ENCODE data around the gene TEAD2. TPM values are rescaled to one million over a fixed set of nuclear protein-coding genes. Genes with fewer than 3 reads are reported as not detected.

The TEAD2 gene
- not detected for total RNA-seq

DNA sequence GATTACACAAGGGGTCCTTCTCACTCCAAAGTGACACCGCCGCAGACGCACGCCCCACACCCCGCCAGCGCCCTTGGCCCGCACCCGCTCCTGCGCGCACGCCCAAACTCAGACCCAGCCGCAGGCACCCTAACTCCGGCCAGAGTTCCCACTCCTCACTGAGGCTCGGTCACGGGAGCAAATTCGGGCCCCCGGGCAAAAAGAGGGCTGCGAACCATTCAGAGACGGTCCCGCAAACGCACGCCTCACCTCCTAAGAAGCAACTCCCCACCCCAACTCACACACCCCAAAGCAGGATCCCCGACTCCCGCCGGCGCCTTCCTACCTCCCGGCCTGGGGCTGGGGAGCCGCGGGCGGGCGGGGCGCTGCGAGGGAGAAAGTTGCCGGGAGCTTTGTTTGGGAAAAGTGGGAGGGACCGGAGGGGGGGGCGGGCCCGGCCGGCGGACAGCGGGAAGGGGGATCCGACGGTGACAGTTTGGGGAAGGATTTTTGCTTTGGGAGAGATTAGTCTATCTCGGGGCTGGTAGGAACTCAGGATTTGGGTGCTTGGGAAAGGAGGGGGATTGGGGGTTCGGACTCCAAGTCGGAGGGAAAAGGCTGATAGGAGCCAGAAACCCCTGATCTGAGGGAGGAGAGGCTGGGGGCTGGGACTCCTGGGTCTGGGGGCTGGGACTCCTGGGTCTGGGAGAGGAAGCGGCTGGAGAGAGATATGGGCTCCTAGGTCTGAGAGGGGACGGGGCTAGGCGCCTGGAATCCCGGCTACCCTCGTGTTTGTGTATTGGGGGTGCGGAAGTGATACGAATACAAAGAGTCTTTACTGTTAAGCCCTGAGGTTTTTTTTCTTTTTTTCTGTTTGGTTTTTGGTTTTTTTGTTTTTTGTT is at the start of gene TEAD2:
TSS of gene TEAD2 (minus strand) at position 369 of the 881 bp plus-strand sequence. CDS start 2,341 bp downstream, outside the sequence.
- Mint-ChIP-seq H3K4me3 (peak within 1 kb of the TSS; percentile 53), H3K4me1 (peaks cover 6% of the 10 kb centered on the region), H3K27me3 (peaks cover 7% of the 10 kb centered on the region), H3K9me3 (no peaks in the 10 kb centered on the region), H3K36me3 (no peaks in the 10 kb centered on the region), H3K27ac (no peak within 1 kb of the TSS)
- no peak for DNase-seq

DNA sequence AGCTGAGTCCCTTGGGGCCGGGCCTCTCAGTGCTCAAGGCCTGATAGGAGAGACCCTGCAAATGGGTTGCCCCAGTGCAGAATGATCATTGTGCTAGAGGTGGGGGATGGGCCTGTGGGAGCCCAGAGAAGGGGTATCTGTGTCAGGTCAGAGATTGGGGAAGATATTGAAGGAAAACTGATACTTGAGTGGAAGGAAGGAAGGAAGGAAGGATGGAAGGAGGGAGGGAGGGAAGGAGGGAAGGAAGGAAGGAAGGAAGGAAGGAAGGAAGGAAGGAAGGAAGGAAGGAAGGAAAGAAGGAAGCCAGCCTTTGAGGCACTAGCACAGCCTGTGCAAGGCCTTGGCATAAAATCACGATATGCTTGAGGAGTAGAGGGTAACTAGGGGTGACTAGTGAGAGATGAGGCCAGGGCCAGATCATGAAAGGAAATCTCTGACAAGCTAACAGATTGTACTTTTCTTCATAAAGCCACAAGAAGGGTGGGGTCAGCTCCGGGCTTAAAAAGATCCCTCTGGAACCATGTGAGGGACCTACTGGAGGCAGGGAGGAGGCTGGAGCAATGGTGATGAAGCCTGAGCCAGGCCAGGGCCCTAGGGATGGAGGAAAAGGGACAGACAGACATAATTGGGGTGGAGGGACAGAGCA is 49.6 kb upstream of the TEAD2 start:
- H3K27ac Mint-ChIP-seq: no peak overlapping the region
- DNase-seq: no peak
- H3K9me3 Mint-ChIP-seq: no peaks in the 10 kb centered on the region
- H3K4me3 Mint-ChIP-seq: no peak overlapping the region
- H3K27me3 Mint-ChIP-seq: peaks cover 4% of the 10 kb centered on the region
- no peaks in the 10 kb centered on the region for H3K36me3 Mint-ChIP-seq
- H3K4me1 Mint-ChIP-seq: peaks cover 40% of the 10 kb centered on the region

DNA sequence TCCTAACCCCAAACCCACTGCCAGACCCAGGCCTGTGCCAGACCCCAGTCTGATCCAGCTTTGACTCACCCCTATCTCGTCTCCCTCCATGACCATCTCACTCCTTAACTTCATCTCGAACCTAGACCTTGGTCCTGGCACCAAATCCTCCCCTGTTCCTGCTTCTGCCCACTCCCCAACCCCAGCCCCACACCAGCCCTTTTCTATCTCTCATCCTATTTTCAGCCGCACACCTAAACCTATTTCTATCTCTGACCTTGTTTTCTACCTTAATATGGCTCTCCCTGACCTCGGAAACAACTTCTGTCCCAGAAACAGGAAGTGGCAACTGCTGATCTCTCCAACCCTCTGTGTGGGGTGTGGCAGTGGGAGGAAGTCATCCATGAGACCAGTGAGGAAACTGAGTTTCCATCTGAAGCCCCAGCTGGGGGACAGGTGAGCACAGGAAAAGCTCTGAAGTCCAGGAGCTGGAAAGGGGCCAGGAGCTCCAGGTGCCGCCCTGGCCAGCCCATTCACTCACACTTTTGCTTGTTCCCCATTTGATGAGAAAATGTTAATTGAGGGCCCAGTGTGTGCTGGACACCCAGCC is 47.3 kb upstream of the TEAD2 start:
- no peak for DNase-seq
- Mint-ChIP-seq H3K36me3 (no peaks in the 10 kb centered on the region), H3K4me3 (peak overlapping the region; percentile 44), H3K9me3 (no peaks in the 10 kb centered on the region), H3K27me3 (peaks cover 4% of the 10 kb centered on the region), H3K4me1 (peaks cover 41% of the 10 kb centered on the region), H3K27ac (peak overlapping the region; percentile 54)

DNA sequence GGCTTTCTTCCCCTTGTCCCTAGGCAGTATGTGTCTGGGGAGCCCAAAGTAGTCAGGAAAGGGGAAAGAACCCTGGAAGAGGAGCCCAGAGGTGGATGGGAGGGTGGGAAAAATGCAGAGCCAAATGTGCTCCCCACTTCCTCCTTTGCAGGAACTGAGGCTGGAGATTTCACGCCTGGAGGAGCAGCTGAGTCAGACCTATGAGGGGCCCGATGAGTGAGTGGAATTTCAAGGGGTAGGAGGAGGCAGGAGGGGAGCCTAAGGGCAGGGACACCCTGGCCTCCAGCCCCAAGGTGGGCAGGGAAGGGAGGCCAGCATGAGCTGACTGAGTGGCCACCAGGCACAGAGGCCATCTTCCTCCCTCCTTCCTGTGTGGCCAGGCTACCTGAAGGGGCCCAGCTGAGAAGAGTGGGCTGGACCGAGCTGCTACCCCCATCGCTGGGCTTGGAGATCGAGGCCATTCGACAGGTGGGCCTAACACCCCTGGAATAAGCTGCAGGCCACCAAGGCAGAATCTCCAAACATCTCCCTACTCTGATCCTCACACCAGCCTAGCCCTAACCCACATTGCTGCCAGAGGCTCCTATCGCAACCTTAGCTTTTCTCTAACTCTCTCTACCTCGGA is 46.7 kb upstream of the TEAD2 start:
- Mint-ChIP-seq H3K4me1 (peaks cover 41% of the 10 kb centered on the region), H3K36me3 (no peaks in the 10 kb centered on the region), H3K9me3 (no peaks in the 10 kb centered on the region), H3K27ac (peak overlapping the region; percentile 54), H3K27me3 (peaks cover 4% of the 10 kb centered on the region), H3K4me3 (peak overlapping the region; percentile 44)
- DNase-seq: no peak

DNA sequence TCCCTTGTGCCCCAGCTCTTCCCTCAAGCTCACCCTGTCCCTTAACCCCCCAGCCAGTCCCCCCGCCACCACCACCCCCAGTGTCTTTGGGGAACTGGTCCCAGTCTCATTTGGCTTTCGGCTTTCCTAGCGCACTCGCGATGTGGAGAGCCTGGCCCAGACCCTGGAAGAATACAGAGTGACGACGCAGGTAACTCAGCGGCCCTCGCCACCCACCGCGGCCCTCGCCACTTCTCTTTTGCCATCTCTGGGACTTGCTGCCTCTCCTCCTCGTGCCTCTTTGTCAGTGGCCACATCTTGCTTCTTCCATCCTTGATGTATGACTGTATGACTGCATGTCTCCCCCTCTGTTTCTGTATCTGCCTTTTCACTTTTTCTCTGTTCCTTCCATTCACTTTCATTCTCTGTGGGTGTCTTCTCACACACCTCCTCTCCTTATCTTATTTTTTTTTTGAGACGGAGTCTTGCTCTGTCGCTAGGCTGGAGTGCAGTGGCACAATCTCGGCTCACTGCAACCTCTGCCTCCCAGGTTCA is 45.3 kb upstream of the TEAD2 start:
- no peaks in the 10 kb centered on the region for H3K9me3 Mint-ChIP-seq
- H3K27ac Mint-ChIP-seq: no peak overlapping the region
- DNase-seq: no peak
- H3K4me1 Mint-ChIP-seq: peaks cover 44% of the 10 kb centered on the region
- peaks cover 4% of the 10 kb centered on the region for H3K27me3 Mint-ChIP-seq
- no peaks in the 10 kb centered on the region for H3K36me3 Mint-ChIP-seq
- H3K4me3 Mint-ChIP-seq: no peak overlapping the region

DNA sequence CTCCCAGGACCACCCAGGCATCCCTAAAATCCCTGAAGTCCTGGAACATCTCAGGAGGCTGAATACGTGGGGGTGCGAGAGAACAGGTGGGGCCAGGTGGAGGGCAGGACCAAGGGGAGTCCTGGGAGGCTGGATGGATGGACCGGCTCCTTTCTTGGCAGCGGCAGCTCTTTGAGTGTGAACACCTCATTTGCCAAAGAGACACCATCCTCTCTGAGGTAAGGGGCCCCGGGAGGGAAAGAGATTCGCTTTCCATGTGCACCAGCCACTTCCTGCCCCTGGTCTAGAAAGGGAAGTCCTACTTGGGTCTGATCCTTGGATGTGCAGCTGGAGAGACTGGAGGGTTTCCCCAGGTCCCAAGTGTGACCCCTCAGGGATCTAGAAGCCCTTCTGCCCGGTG is 44.9 kb upstream of the TEAD2 start:
- no peaks in the 10 kb centered on the region for H3K36me3 Mint-ChIP-seq
- no peak for DNase-seq
- peaks cover 4% of the 10 kb centered on the region for H3K27me3 Mint-ChIP-seq
- H3K9me3 Mint-ChIP-seq: no peaks in the 10 kb centered on the region
- H3K27ac Mint-ChIP-seq: no peak overlapping the region
- peaks cover 42% of the 10 kb centered on the region for H3K4me1 Mint-ChIP-seq
- no peak overlapping the region for H3K4me3 Mint-ChIP-seq

DNA sequence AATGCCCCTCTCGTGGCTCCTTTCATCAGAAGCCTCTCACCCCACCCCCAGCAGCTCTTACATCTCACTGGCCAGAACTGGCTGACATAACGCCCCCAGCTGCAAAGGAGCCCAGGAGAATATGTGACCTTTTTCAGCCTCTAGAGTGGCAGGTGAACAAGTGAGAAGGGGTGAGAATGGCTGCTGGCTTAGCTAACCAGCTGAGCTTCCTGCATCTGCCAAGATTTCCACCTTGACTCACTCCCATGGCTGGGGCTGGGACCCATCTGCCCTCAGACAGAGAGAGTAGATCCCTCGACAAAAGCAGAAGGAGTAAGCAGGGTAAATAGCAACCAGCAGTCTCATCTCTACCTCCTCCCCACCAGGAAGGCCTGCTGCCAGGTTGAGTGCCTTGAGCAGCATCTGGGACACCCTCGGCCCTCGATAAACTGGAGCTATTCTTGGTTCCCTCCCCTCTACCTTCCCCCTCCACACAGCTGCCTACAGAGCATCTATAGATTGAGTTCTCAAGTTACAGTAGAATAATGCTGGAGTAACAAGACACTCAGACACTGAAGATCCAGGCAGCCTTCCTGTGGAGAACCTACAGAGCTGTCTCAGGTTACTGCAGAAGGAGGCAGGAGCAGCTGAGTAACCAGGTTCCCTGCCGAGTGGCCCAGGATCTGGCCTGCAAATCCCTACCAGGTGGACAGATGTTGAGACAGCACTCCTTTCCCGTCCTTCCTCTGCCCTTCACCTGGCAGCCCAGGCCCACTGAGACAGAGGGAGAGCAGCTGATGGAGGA is 41.4 kb upstream of the TEAD2 start:
- no peak overlapping the region for H3K27ac Mint-ChIP-seq
- no peak overlapping the region for H3K4me3 Mint-ChIP-seq
- H3K36me3 Mint-ChIP-seq: no peaks in the 10 kb centered on the region
- peaks cover 4% of the 10 kb centered on the region for H3K27me3 Mint-ChIP-seq
- H3K4me1 Mint-ChIP-seq: peaks cover 21% of the 10 kb centered on the region
- no peaks in the 10 kb centered on the region for H3K9me3 Mint-ChIP-seq
- DNase-seq: no peak

DNA sequence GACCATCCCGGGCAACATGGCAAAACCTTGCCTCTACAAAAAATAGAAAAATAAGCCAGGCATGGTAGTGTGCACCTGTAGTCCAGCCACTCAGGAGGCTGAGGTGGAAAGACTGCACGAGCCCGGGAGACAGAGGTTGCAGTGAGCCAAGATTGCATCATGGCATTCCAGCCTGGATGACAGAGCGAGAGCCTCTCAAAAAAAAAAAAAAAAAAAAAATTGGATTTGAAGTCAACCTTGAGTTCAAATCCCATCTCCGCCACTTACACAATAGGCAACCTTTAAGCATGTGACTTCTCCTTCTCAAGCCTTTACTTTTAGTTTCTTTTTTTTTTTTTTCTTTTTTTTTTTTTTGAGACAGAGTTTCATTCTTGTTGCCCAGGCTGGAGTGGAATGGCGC is 37.8 kb upstream of the TEAD2 start:
- H3K4me3 Mint-ChIP-seq: no peak overlapping the region
- H3K27me3 Mint-ChIP-seq: no peaks in the 10 kb centered on the region
- H3K27ac Mint-ChIP-seq: no peak overlapping the region
- peaks cover 15% of the 10 kb centered on the region for H3K4me1 Mint-ChIP-seq
- H3K36me3 Mint-ChIP-seq: no peaks in the 10 kb centered on the region
- no peak for DNase-seq
- no peaks in the 10 kb centered on the region for H3K9me3 Mint-ChIP-seq

DNA sequence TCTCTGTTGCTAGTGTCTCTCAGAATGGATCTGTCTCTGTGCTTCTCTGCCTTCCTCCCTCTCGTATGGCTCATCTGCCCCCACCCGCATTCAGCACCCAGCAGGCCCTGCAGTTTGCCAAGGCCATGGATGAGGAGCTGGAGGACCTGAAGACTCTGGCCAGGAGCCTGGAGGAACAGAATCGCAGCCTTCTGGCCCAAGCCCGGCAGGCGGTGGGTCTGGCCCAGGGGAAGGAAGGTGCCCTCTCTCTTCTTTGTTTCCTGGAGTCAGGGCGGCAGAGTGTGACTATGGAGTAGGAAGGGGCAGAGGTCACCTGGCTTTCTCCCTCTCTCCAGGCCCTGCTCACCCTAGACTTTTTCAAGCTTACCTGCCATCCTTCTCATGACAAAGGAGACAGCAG is 36.7 kb upstream of the TEAD2 start:
- H3K27ac Mint-ChIP-seq: no peak overlapping the region
- H3K27me3 Mint-ChIP-seq: no peaks in the 10 kb centered on the region
- H3K4me3 Mint-ChIP-seq: no peak overlapping the region
- H3K36me3 Mint-ChIP-seq: no peaks in the 10 kb centered on the region
- no peaks in the 10 kb centered on the region for H3K9me3 Mint-ChIP-seq
- peaks cover 15% of the 10 kb centered on the region for H3K4me1 Mint-ChIP-seq
- DNase-seq: no peak

DNA sequence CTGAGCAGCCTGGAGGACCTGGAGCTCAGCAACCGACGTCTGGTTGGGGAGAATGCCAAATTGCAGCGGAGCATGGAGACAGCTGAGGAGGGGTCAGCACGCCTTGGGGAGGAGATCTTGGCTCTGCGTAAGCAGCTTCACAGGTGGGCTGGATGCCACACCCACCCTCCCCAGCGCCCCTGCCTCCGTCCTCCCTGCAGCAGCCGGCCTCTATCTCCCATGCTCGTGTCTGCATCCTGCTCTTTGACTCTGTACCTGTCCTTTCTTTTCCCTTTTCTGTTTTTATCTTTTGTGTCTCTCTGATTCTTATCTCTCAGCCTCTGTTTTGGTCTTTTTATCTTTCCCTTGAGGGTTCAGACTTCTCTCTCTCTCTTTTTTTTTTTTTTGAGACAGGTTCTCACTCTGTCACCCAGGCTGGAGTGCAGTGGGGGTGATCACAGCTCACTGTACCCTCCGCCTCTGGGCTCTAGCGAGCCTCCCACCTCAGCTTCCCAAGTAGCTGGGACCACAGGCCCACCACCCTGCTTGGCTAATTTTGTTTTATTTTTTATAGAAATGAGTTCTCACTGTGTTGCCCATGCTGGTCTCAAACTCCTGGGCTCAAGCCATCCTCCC is 35.9 kb upstream of the TEAD2 start:
- no peak for DNase-seq
- Mint-ChIP-seq H3K9me3 (no peaks in the 10 kb centered on the region), H3K4me1 (peaks cover 12% of the 10 kb centered on the region), H3K4me3 (no peak overlapping the region), H3K36me3 (no peaks in the 10 kb centered on the region), H3K27me3 (no peaks in the 10 kb centered on the region), H3K27ac (no peak overlapping the region)

DNA sequence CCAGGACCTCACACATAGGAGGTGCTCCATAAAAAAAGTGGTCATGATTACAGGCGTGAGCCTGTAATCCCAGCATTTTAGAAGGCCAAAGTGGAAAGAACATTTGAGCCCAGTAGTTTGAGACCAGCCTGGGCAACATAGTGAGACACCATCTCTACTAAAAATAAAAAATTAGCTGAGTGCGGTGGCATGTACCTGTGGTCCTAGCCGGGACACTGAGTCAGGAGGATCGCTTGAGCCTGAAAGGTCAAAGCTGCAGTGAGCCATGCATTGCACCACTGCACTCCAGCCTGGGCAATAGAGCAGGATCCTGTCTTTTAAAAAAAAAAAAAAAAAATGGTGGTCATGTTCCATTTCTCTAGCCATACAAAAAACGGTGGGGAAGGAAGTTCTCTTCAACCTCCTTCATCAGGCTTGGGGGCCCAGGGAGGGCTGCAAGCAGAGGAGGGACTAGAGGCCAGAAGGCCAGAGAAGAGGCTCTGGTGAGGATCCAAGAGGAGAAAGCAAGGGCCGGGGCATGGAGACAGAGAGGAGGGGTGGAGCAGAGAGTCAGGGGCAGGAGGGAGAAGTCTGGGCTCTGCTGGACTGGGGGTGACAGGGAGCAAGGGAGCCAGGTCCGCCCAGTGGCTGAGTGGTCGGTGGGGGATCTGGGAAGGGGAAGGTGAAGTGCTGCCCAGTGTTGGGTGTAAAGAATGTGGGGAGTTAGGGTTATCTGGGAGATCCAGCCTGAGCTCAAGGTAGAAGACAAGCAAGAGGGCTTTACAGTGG is 34.7 kb upstream of the TEAD2 start:
- Mint-ChIP-seq H3K27ac (no peak overlapping the region), H3K36me3 (no peaks in the 10 kb centered on the region), H3K4me1 (peaks cover 18% of the 10 kb centered on the region), H3K27me3 (peaks cover 3% of the 10 kb centered on the region), H3K9me3 (no peaks in the 10 kb centered on the region), H3K4me3 (no peak overlapping the region)
- DNase-seq: no peak

DNA sequence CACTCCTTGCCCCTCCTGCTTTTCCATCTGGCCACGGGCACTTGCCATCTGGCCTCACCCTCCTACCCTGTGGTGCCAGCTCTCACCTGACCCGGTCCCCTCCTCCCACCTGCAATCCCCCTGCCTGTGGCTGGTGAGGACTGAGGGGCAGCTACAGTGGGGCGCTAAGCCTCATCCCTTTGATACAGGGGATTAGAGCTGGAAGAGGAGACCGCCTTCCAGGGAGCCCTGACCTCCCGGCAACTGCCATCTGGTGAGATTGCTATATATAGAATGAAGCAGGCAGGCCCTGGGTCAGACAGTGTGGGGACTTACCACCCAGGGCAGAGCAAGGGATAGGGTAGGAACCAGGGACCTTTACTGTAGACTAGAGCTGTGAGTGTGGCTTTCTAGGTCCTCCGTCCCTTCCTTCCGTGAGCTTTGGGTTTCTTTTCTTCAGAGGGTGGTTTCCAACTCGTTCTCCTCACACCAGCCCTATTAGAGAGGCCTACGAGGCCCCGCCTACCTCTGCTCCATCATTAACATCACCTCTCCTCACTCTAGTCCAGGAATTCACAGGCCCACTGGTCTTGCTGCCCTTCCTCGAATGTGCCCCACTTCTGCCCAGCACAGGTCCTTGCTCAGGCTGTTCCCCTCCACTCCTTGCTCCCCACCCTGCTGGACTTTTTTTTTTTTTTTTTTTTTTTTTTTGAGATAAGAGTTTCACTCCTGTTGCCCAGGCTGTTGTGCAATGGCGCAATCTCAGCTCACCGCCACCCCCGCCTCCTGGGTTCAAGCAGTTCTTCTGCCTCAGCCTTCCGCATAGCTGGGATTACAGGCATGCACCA is 33.6 kb upstream of the TEAD2 start:
- no peak overlapping the region for H3K4me3 Mint-ChIP-seq
- H3K27ac Mint-ChIP-seq: no peak overlapping the region
- H3K9me3 Mint-ChIP-seq: no peaks in the 10 kb centered on the region
- H3K27me3 Mint-ChIP-seq: peaks cover 4% of the 10 kb centered on the region
- no peaks in the 10 kb centered on the region for H3K36me3 Mint-ChIP-seq
- H3K4me1 Mint-ChIP-seq: peaks cover 23% of the 10 kb centered on the region
- no peak for DNase-seq

DNA sequence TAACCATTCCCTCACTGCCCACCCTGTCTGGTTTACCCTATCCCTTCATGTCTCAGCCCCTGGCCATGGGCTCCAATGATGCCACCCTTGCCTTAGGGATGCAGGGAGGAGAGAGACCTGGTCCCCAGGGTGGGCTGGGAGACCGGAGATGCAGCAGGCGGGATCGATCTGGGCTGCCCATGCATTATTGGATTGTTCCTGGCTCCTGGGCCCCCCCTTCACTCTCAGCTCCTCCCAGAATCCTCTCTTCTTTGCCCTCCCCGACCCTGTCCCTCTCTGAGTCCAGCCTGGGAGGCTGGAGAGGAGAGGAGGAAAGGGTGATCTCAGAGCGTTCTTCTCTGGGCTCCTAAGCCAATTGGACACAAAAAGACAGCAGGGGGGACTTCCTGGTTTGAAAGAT is 31.7 kb upstream of the TEAD2 start:
- peaks cover 4% of the 10 kb centered on the region for H3K27me3 Mint-ChIP-seq
- no peak overlapping the region for H3K4me3 Mint-ChIP-seq
- H3K9me3 Mint-ChIP-seq: no peaks in the 10 kb centered on the region
- no peak overlapping the region for H3K27ac Mint-ChIP-seq
- no peak for DNase-seq
- H3K4me1 Mint-ChIP-seq: peaks cover 22% of the 10 kb centered on the region
- no peaks in the 10 kb centered on the region for H3K36me3 Mint-ChIP-seq

Measured in activated naive CD8-positive, alpha-beta T cell treated with anti-CD3 and anti-CD28 coated beads for 36 hours (primary cell).